Ascending aorta (tissue), 2 donors: ENCODE data around the gene VSIG2. TPM values are rescaled to one million over a fixed set of nuclear protein-coding genes. Genes with fewer than 3 reads are reported as not detected.

ENCODE experiments used
- DNase-seq, 2 donors: peaks; one replicate each; pipeline ENCODE4 v3.0.0-alpha.2; 2019; ENCODE audit warnings: low spot score in 2 of 2
- H3K27ac ChIP-seq, 2 donors: fragments of 200-600 bp; sonication (generic); one replicate each; pipeline ENCODE4 v1.5.1; 2016 to 2017; ENCODE audit warnings: mild to moderate bottlenecking in 1 of 2
- H3K27me3 ChIP-seq: fragments of 200-600 bp; sonication (generic); one replicate; pipeline ENCODE4 v1.5.1; 2017
- H3K36me3 ChIP-seq, 2 donors: fragments of 200-600 bp; sonication (generic); one replicate each; pipeline ENCODE4 v1.5.1; 2016
- H3K4me1 ChIP-seq, 2 donors: fragments of 200-600 bp; sonication (generic); one replicate each; pipeline ENCODE4 v1.5.1; 2016 to 2017; ENCODE audit warnings: mild to moderate bottlenecking in 1 of 2
- H3K4me3 ChIP-seq, 2 donors: fragments of 200-600 bp; sonication (generic); one replicate each; pipeline ENCODE4 v1.5.1; 2016 to 2017; ENCODE audit warnings: mild to moderate bottlenecking in 1 of 2
- H3K9me3 ChIP-seq, 2 donors: fragments of 200-600 bp; sonication (generic); one replicate each; pipeline ENCODE4 v1.5.1; 2016
- CTCF ChIP-seq, 3 experiments: fragments of 200-600 bp in 2 of 3; fragments of 450-650 bp in 1 of 3; sonication (generic) in 2 of 3; IDR thresholded peaks; one replicate each; pipeline ENCODE4 v1.5.1; 2016 to 2019; ENCODE audit warnings: antibody characterized with exemption in 3 of 3, mild to moderate bottlenecking in 1 of 3, moderate library complexity in 1 of 3
- intact Hi-C: fragments of 100-400 bp; cut with DNase I; formaldehyde crosslinking; loops from one replicate; pipeline ENCODE4 v1.15.1; 2023
- total RNA-seq: library from RNA; depleted of rRNA; stranded (reverse); fragments of >200 nt; gene quantifications from one replicate; pipeline ENCODE4 v1.1.0, GENCODE V29; 2016

Gene VSIG2
- total RNA-seq, 1 donor from 2014 or later: not detected

GRCh38 chr11:124719534-124719933, 32.5 kb downstream of the VSIG2 start:
- TF ChIP-seq CTCF (IDR thresholded peaks at IDR 0.05): no peak
- no peaks in the 10 kb centered on the region for H3K36me3 ChIP-seq

GRCh38 chr11:124718801-124719200, 33.3 kb downstream of the VSIG2 start:
- Histone ChIP-seq H3K9me3 (no peaks in the 10 kb centered on the region), H3K27me3 (no peaks in the 10 kb centered on the region), H3K36me3 (no peaks in the 10 kb centered on the region), H3K27ac (peak overlapping the region in 1 of 2 donors; percentile 65), H3K4me3 (no peak overlapping the region), H3K4me1 (peaks cover 0 to 8% of the 10 kb centered on the region in 2 donors)
- DNase-seq: no peak
- intact Hi-C loops: loop anchor here (2.0 to 5.0 kb wide), 2 partner anchors 18 to 42 kb away; no protein-coding TSS in a partner anchor
- no peak for TF ChIP-seq CTCF (IDR thresholded peaks at IDR 0.05)

More at GRCh38 chr11:124719534-124719933, 32.5 kb downstream of the VSIG2 start:
- Histone ChIP-seq H3K4me1 (peaks cover 0 to 8% of the 10 kb centered on the region in 2 donors), H3K4me3 (no peak overlapping the region), H3K27ac (no peak overlapping the region), H3K27me3 (no peaks in the 10 kb centered on the region), H3K9me3 (no peaks in the 10 kb centered on the region)
- intact Hi-C loops: loop anchor here (2.0 to 5.0 kb wide), 2 partner anchors 17 to 42 kb away; no protein-coding TSS in a partner anchor
- DNase-seq: no peak

- H3K27me3 ChIP-seq: no peaks in the 10 kb centered on the region
- no peak for DNase-seq
- H3K27ac ChIP-seq: peak overlapping the region; percentile 51 to 65
- no peaks in the 10 kb centered on the region for H3K36me3 ChIP-seq
- TF ChIP-seq CTCF (IDR thresholded peaks at IDR 0.05): no peak
- intact Hi-C loops: loop anchor here (2.0 to 5.0 kb wide), 2 partner anchors 19 to 41 kb away; no protein-coding TSS in a partner anchor
- no peaks in the 10 kb centered on the region for H3K9me3 ChIP-seq
- H3K4me3 ChIP-seq: peak overlapping the region; percentile 48 to 64
- H3K4me1 ChIP-seq: peaks cover 0 to 8% of the 10 kb centered on the region in 2 donors
These were observed 34.0 kb downstream of the VSIG2 start for GRCh38 chr11:124717786-124718651.

GRCh38 chr11:124717421-124717785, 34.7 kb downstream of the VSIG2 start:
- Histone ChIP-seq H3K9me3 (no peaks in the 10 kb centered on the region), H3K4me3 (peak overlapping the region; percentile 48 to 64), H3K4me1 (peaks cover 0 to 8% of the 10 kb centered on the region in 2 donors), H3K27ac (peak overlapping the region; percentile 51 to 65), H3K27me3 (no peaks in the 10 kb centered on the region), H3K36me3 (no peaks in the 10 kb centered on the region)
- TF ChIP-seq CTCF (IDR thresholded peaks at IDR 0.05): no peak
- intact Hi-C loops: loop anchor here (5.0 kb wide), 1 partner anchor 40 kb away; no protein-coding TSS in a partner anchor
- DNase-seq: no peak

GRCh38 chr11:124716591-124716990, 35.5 kb downstream of the VSIG2 start:
- Histone ChIP-seq H3K4me3 (no peak overlapping the region), H3K27ac (no peak overlapping the region), H3K36me3 (no peaks in the 10 kb centered on the region), H3K27me3 (no peaks in the 10 kb centered on the region), H3K4me1 (peaks cover 0 to 8% of the 10 kb centered on the region in 2 donors), H3K9me3 (no peaks in the 10 kb centered on the region)
- DNase-seq: no peak
- no peak for TF ChIP-seq CTCF (IDR thresholded peaks at IDR 0.05)
- intact Hi-C loops: loop anchor here (5.0 kb wide), 1 partner anchor 39 kb away; no protein-coding TSS in a partner anchor
